ENCODE measurements around the gene IL17A.

The IL17A gene

GRCh38 chr6:52186075-52186474 lies at the start of gene IL17A:
TSS of gene IL17A (plus strand) at chr6:52186375. CDS start at chr6:52186432, 57 bp downstream.
- DNase-seq = no peak

GRCh38 chr6:52136934-52137467 lies 49.2 kb upstream of the IL17A start:
- DNase-seq = no peak

GRCh38 chr6:52138284-52138683 lies 47.9 kb upstream of the IL17A start:
- DNase-seq = no peak

GRCh38 chr6:52139985-52140680 lies 46.0 kb upstream of the IL17A start:
- no peak for DNase-seq

GRCh38 chr6:52141596-52141995 lies 44.6 kb upstream of the IL17A start:
- DNase-seq = no peak

- no peak for DNase-seq
Measured at GRCh38 chr6:52142556-52142955, 43.6 kb upstream of the IL17A start.

GRCh38 chr6:52143551-52143950 lies 42.6 kb upstream of the IL17A start:
- DNase-seq = no peak

GRCh38 chr6:52144196-52145076 lies 41.7 kb upstream of the IL17A start:
- no peak for DNase-seq

- no peak for DNase-seq
Measured at GRCh38 chr6:52146851-52147445, 39.2 kb upstream of the IL17A start.

GRCh38 chr6:52149076-52149475 lies 37.1 kb upstream of the IL17A start:
- no peak for DNase-seq

- DNase-seq = no peak
Measured at GRCh38 chr6:52149949-52150348, 36.2 kb upstream of the IL17A start.

GRCh38 chr6:52152070-52152423 lies 34.1 kb upstream of the IL17A start:
- no peak for DNase-seq

- no peak for DNase-seq
Measured at GRCh38 chr6:52152711-52153160, 33.4 kb upstream of the IL17A start.

- DNase-seq = no peak
Measured at GRCh38 chr6:52154381-52154780, 31.8 kb upstream of the IL17A start.

GRCh38 chr6:52155791-52156576 lies 30.2 kb upstream of the IL17A start:
- no peak for DNase-seq

- no peak for DNase-seq
Measured at GRCh38 chr6:52157301-52157941, 28.8 kb upstream of the IL17A start.

GRCh38 chr6:52160472-52161104 lies 25.6 kb upstream of the IL17A start:
- DNase-seq = no peak

- DNase-seq = no peak
Measured at GRCh38 chr6:52161689-52162438, 24.3 kb upstream of the IL17A start.

- DNase-seq = peak; percentile 38
Measured at GRCh38 chr6:52162940-52163908, 23.0 kb upstream of the IL17A start.
